T-helper 2 cell (primary cell): ENCODE measurements around the gene MAN1A1.
"Not testable (repeated sequence)": the region's sequence is repeated elsewhere in the genome, so short reads cannot be mapped to it uniquely, and the experiment has no call there.

Experiments
- DNase-seq, 5 experiments: peaks; one replicate each; pipeline versions ENCODE4 v3.0.0 to v3.0.0-alpha.2; 2012 to 2022
- total RNA-seq, 2 donors: gene quantifications; one replicate each; lab custom pipeline; 2026; lab: John Stamatoyannopoulos, UW

Gene MAN1A1
- total RNA-seq: 19.0 to 24.9 reads per million in 2 donors

GRCh38 chr6:119349361-119350201, at the start of gene MAN1A1:
Gene MAN1A1, minus strand, starts transcription at chr6:119349761. Its CDS starts 696 bp downstream, at chr6:119349065.
- DNase-seq: peak; percentile 73 to 94 (median 81)

GRCh38 chr6:119395192-119395591, 45.6 kb upstream of the MAN1A1 start:
- DNase-seq: no peak

GRCh38 chr6:119390247-119390793, 40.8 kb upstream of the MAN1A1 start:
- DNase-seq: no peak

GRCh38 chr6:119385994-119386393, 36.4 kb upstream of the MAN1A1 start:
- DNase-seq: no peak

GRCh38 chr6:119384444-119384843, 34.9 kb upstream of the MAN1A1 start:
- DNase-seq: no peak

- no peak for DNase-seq
Observed at GRCh38 chr6:119379809-119380208, 30.2 kb upstream of the MAN1A1 start.

- DNase-seq: not testable (repeated sequence)
Observed at GRCh38 chr6:119377043-119377442, 27.5 kb upstream of the MAN1A1 start.

GRCh38 chr6:119370080-119370479, 20.5 kb upstream of the MAN1A1 start:
- DNase-seq: no peak

GRCh38 chr6:119368921-119369320, 19.4 kb upstream of the MAN1A1 start:
- DNase-seq: no peak

GRCh38 chr6:119361209-119361608, 11.6 kb upstream of the MAN1A1 start:
- DNase-seq: no peak

GRCh38 chr6:119360262-119360915, 10.8 kb upstream of the MAN1A1 start:
- DNase-seq: no peak

GRCh38 chr6:119355890-119356289, 6.3 kb upstream of the MAN1A1 start:
- DNase-seq: no peak

- DNase-seq: no peak
Observed at GRCh38 chr6:119355157-119355556, 5.6 kb upstream of the MAN1A1 start.

- no peak for DNase-seq
Observed at GRCh38 chr6:119353696-119354095, 4.1 kb upstream of the MAN1A1 start.

- DNase-seq: no peak
Observed at GRCh38 chr6:119352001-119352400, 2.4 kb upstream of the MAN1A1 start.

- peak in 1 of 5 experiments; percentile 60 for DNase-seq
Observed at GRCh38 chr6:119350952-119351372, 1.4 kb upstream of the MAN1A1 start.

GRCh38 chr6:119350202-119350951, 816 bp upstream of the MAN1A1 start:
- peak in 2 of 5 experiments; percentile 46 to 85 for DNase-seq

GRCh38 chr6:119348748-119349360, 707 bp downstream of the MAN1A1 start:
- DNase-seq: peak in 3 of 5 experiments; percentile 13 to 61 (median 27)

GRCh38 chr6:119348096-119348747, 1.3 kb downstream of the MAN1A1 start:
- DNase-seq: peak; percentile 3 to 41 (median 19)

GRCh38 chr6:119347466-119348095, 2.0 kb downstream of the MAN1A1 start:
- peak in 1 of 5 experiments; percentile 19 for DNase-seq

- DNase-seq: no peak
Observed at GRCh38 chr6:119346936-119347335, 2.6 kb downstream of the MAN1A1 start.
